ENCODE measurements around the gene DPP6.

The DPP6 gene

GRCh38 chr7:154832557-154833138 is 780.5 kb downstream of the DPP6 start:
- DNase-seq (ENCODE audit: low spot score), result no peak

GRCh38 chr7:154836021-154836448 is 783.8 kb downstream of the DPP6 start:
- no peak for DNase-seq (ENCODE audit: low spot score)

GRCh38 chr7:154837087-154837486 is 784.9 kb downstream of the DPP6 start:
- no peak for DNase-seq (ENCODE audit: low spot score)

GRCh38 chr7:154837622-154838021 is 785.4 kb downstream of the DPP6 start:
- no peak for DNase-seq (ENCODE audit: low spot score)

GRCh38 chr7:154840086-154840485 is 787.9 kb downstream of the DPP6 start:
- DNase-seq (ENCODE audit: low spot score), result no peak

GRCh38 chr7:154841731-154842331 is 789.6 kb downstream of the DPP6 start:
- no peak for DNase-seq (ENCODE audit: low spot score)

GRCh38 chr7:154842591-154842990 is 790.4 kb downstream of the DPP6 start:
- DNase-seq (ENCODE audit: low spot score), result no peak

- DNase-seq (ENCODE audit: low spot score), result no peak
Measured at GRCh38 chr7:154843670-154844237, 791.6 kb downstream of the DPP6 start.

- DNase-seq (ENCODE audit: low spot score), result no peak
Measured at GRCh38 chr7:154844499-154844898, 792.3 kb downstream of the DPP6 start.

- DNase-seq (ENCODE audit: low spot score), result no peak
Measured at GRCh38 chr7:154844955-154845354, 792.8 kb downstream of the DPP6 start.

- no peak for DNase-seq (ENCODE audit: low spot score)
Measured at GRCh38 chr7:154848464-154848863, 796.3 kb downstream of the DPP6 start.

- no peak for DNase-seq (ENCODE audit: low spot score)
Measured at GRCh38 chr7:154852205-154852604, 800.0 kb downstream of the DPP6 start.

GRCh38 chr7:154853063-154853726 is 801.0 kb downstream of the DPP6 start:
- DNase-seq (ENCODE audit: low spot score), result no peak

GRCh38 chr7:154853727-154854095 is 801.5 kb downstream of the DPP6 start:
- DNase-seq (ENCODE audit: low spot score), result no peak

GRCh38 chr7:154854836-154855235 is 802.6 kb downstream of the DPP6 start:
- DNase-seq (ENCODE audit: low spot score), result no peak

GRCh38 chr7:154855366-154855765 is 803.2 kb downstream of the DPP6 start:
- DNase-seq (ENCODE audit: low spot score), result no peak

GRCh38 chr7:154856733-154857132 is 804.5 kb downstream of the DPP6 start:
- DNase-seq (ENCODE audit: low spot score), result no peak

GRCh38 chr7:154857240-154857639 is 805.0 kb downstream of the DPP6 start:
- DNase-seq (ENCODE audit: low spot score), result no peak

- no peak for DNase-seq (ENCODE audit: low spot score)
Measured at GRCh38 chr7:154857728-154858681, 805.8 kb downstream of the DPP6 start.

- DNase-seq (ENCODE audit: low spot score), result no peak
Measured at GRCh38 chr7:154858836-154859537, 806.8 kb downstream of the DPP6 start.

Data from left forelimb (tissue), 1 donor.